ENCODE data around the gene MLX. TPM values are rescaled to one million over a fixed set of nuclear protein-coding genes. Genes with fewer than 3 reads are reported as not detected.

The MLX gene
- total and polyA plus RNA-seq, 2 of the 8 experiments (the other 6 are each of a cell fraction or from before 2014, with no cell fraction given), result 27.0 to 27.5 TPM

DNA sequence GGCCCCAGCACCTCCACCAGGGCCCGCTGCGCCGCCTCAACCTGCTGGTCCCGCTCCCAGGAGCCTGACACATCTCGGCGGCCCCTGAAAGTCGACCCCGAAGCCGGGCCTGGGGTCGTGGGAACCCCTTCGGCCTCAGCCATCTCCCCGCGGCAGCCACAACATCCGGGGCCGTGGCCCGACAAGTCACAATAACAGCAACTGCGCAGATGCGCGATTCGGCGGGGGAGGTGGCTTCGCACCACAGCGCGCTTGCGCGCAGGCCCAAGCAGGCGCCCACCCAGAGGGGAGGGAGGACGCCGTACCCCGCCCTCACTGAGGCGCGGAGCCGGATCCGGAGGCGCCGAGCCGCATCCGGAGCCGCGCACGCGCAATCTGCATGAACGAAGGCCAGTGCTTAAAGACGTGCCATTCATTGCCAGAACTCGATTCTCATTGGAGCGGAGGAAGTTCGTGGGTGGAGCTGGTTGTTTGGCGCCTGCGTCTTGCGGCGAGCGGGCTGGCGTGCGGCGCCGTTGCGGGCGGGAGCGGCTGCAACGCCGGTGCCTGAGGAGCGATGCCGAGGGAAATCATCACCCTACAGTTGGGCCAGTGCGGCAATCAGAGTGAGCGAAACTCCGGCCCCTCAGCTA is 42.4 kb downstream of the MLX start, which contains the start of the genes RETREG3 and TUBG1:
TSS of gene RETREG3 (minus strand) at position 193 of the 632 bp plus-strand sequence. CDS start at position 143, 50 bp downstream.
TSS of gene TUBG1 (plus strand) at position 502 of the 632 bp plus-strand sequence. CDS start at position 557, 55 bp downstream.
- 0 out of 2 replicates have a peak within 1 kb of the TSS, but pooled peaks have one; percentile 63 for H2BK12ac ChIP-seq (ENCODE audit: low read depth, low read length)
- ChIA-PET POLR2A (ENCODE audit: partially characterized antibody) (interaction anchor here (0.6 to 3.6 kb wide), 15 partner anchors 9 to 151 kb away, joined by 3 to 12 read pairs (median 4); partner anchors contain the start of genes MLX, PLEKHH3 and PSMC3IP), CTCF (ENCODE audit: partially characterized antibody) (interaction anchor here (0.6 to 3.1 kb wide), 11 partner anchors 9 to 376 kb away, joined by 3 to 11 read pairs (median 6); partner anchors contain the start of gene PSMC3IP)
- peak within 1 kb of the TSS; percentile 79 for H3K56ac ChIP-seq (replicated peaks; ENCODE audit: insufficient read length, low read depth, low read length)
- peak within 1 kb of the TSS; percentile 46; the same call in 1 of the 2 replicates for H3K27ac ChIP-seq (ENCODE audit: low read depth, low read length)
- peaks cover 3% of the 10 kb centered on the region for H3K23me2 ChIP-seq (ENCODE audit: low read depth, low read length)
- H2BK5ac ChIP-seq (ENCODE audit: low read depth, low read length), result peak within 1 kb of the TSS; percentile 82
- H3K4me2 ChIP-seq (ENCODE audit: insufficient read depth in 1 of 2, low read depth in 2 of 2, low read length in 2 of 2), result peak within 1 kb of the TSS; percentile 73 to 94
- H3K4ac ChIP-seq (replicated peaks; ENCODE audit: insufficient read length, low read depth, low read length), result peak within 1 kb of the TSS; percentile 69
- H2BK20ac ChIP-seq (ENCODE audit: low read length), result no peak within 1 kb of the TSS
- H3K18ac ChIP-seq (ENCODE audit: extremely low read depth, low read length), result peak within 1 kb of the TSS; percentile 94
- WGBS, 2 experiments (ENCODE audit: extremely low coverage in 1 of 2, insufficient coverage in 1 of 2, insufficient read length in 1 of 2, insufficient replicate concordance in 2 of 2, low coverage in 1 of 2, low lambda C conversion rate in 2 of 2, missing lambda C conversion rate in 1 of 2), result 1% methylated on average over 61 of the region's 66 CpGs; no CpG with 5 or more reads in 1 of the 2 experiments
- peak within 1 kb of the TSS; percentile 54 for H4K91ac ChIP-seq (replicated peaks; ENCODE audit: insufficient read length, low read length)
- H3K14ac ChIP-seq (ENCODE audit: insufficient read length), result no peak within 1 kb of the TSS
- no peaks in the 10 kb centered on the region for H3K9me3 ChIP-seq (ENCODE audit: insufficient read depth in 2 of 2, low read depth in 1 of 2, low read length in 1 of 2)
- peaks cover 19 to 27% (median 24%) of the 10 kb centered on the region in 4 experiments; a peak in 7 of 8 replicates for H3K36me3 ChIP-seq (ENCODE audit: control insufficient read depth in 2 of 4, insufficient read depth in 4 of 4, low read length in 3 of 4)
- peaks cover 7 to 45% of the 10 kb centered on the region in 2 experiments for H3K79me2 ChIP-seq (ENCODE audit: control insufficient read depth in 1 of 2, insufficient read depth in 2 of 2, low read length in 2 of 2)
- H3K4me3 ChIP-seq (ENCODE audit: extremely low read depth in 1 of 4, insufficient read depth in 2 of 4, low read depth in 3 of 4, low read length in 4 of 4), result peak within 1 kb of the TSS; percentile 73 to 98 (median 91)
- H2AFZ ChIP-seq (ENCODE audit: low read length), result peak within 1 kb of the TSS; percentile 26; the same call in 1 of the 2 replicates
- DNase-seq (ENCODE audit: low read depth in 1 of 2, low spot score in 2 of 2) (peak; percentile 97 to 98), FAIRE-seq (peak; percentile 66)
- no peak within 1 kb of the TSS for H2BK120ac ChIP-seq (replicated peaks; ENCODE audit: low read depth, low read length)
- H3K79me1 ChIP-seq (ENCODE audit: low read depth, low read length), result peaks cover 9% of the 10 kb centered on the region
- no peaks in the 10 kb centered on the region for H3K27me3 ChIP-seq (replicated peaks in 1 of 4; ENCODE audit: control insufficient read depth in 3 of 4, extremely low read depth in 1 of 4, insufficient read depth in 3 of 4, low read length in 3 of 4)
- H4K20me1 ChIP-seq (replicated peaks in 1 of 2; ENCODE audit: control insufficient read depth in 1 of 2, insufficient read depth in 2 of 2, low read length in 2 of 2), result peaks cover 0 to 3% of the 10 kb centered on the region in 2 experiments
- no peak within 1 kb of the TSS for H2BK15ac ChIP-seq (ENCODE audit: low read length)
- H4K5ac ChIP-seq (ENCODE audit: insufficient read length, low read depth, low read length), result peak within 1 kb of the TSS; percentile 59
- H3K9ac ChIP-seq (replicated peaks in 1 of 4; ENCODE audit: extremely low read depth in 1 of 4, low read depth in 3 of 4, low read length in 3 of 4), result peak within 1 kb of the TSS; percentile 72 to 88 (median 77)
- peaks cover 0 to 4% (median 2%) of the 10 kb centered on the region in 4 experiments; a peak in 6 of 7 replicates for H3K4me1 ChIP-seq (replicated peaks in 1 of 4; ENCODE audit: control insufficient read depth in 3 of 4, insufficient read depth in 4 of 4, low read length in 3 of 4)
- no peak within 1 kb of the TSS for H2AK5ac ChIP-seq (ENCODE audit: low read depth, low read length)
- H4K8ac ChIP-seq (ENCODE audit: extremely low read depth, insufficient read depth, low read length), result peak within 1 kb of the TSS; percentile 90
- H3K23ac ChIP-seq (ENCODE audit: insufficient read length), result no peak within 1 kb of the TSS
